ENCODE data around the gene SHISA9.

DNA sequence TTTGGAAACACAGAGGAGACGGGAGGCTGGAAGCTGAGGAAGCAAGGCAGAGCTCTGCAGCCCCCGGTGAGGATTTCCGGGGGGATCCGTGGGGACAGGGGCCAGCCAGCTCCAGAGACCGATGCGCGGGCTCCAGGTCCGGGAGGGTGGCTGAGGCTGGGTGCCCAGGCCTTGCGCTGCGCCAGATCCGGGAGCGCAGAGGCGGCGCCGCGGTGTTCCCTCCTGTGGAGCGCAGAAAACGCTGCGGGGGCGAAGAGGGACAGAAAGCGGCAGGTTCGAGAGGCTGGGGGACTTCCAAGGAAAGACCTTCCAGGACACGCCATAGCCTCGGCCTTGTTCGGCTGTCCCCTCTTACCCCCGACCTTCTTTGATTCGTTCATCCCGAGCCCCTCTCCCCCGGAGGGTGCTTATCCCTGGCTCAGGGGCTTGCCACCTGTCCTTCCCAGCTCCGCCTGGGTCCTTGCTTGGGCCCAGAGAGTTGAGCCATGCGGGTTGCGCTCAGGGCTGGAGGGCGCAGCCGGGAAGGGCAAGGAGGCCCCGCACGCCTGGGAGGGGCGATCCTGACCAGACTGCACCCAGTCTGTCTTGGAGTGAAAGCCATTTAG lies 697 bp upstream of the SHISA9 start:
- TF ChIP-seq, protein P1, sequence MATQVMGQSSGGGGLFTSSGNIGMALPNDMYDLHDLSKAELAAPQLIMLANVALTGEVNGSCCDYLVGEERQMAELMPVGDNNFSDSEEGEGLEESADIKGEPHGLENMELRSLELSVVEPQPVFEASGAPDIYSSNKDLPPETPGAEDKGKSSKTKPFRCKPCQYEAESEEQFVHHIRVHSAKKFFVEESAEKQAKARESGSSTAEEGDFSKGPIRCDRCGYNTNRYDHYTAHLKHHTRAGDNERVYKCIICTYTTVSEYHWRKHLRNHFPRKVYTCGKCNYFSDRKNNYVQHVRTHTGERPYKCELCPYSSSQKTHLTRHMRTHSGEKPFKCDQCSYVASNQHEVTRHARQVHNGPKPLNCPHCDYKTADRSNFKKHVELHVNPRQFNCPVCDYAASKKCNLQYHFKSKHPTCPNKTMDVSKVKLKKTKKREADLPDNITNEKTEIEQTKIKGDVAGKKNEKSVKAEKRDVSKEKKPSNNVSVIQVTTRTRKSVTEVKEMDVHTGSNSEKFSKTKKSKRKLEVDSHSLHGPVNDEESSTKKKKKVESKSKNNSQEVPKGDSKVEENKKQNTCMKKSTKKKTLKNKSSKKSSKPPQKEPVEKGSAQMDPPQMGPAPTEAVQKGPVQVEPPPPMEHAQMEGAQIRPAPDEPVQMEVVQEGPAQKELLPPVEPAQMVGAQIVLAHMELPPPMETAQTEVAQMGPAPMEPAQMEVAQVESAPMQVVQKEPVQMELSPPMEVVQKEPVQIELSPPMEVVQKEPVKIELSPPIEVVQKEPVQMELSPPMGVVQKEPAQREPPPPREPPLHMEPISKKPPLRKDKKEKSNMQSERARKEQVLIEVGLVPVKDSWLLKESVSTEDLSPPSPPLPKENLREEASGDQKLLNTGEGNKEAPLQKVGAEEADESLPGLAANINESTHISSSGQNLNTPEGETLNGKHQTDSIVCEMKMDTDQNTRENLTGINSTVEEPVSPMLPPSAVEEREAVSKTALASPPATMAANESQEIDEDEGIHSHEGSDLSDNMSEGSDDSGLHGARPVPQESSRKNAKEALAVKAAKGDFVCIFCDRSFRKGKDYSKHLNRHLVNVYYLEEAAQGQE (IDR thresholded peaks at IDR 0.05; ENCODE audit: insufficient read depth in 1 of 2, low read depth in 2 of 2, low read length in 2 of 2), result no peak
- TF ChIP-seq POLR2AphosphoS5 (IDR thresholded peaks at IDR 0.05; ENCODE audit: low read depth, low read length) (no peak), SIN3A (IDR thresholded peaks at IDR 0.05; ENCODE audit: borderline replicate concordance, insufficient read depth, low read length) (no peak)
